HFF-Myc (cell line): Measurements from ENCODE around the gene MELTF.

ENCODE experiments used
- DNase-seq: peaks from one replicate; pipeline ENCODE4 v3.0.0-alpha.2; 2011; ENCODE audit warnings: low read depth; ENCODE audit errors: extremely low read depth
- H3K4me3 ChIP-seq: replicated peaks from 2 replicates; pipeline ENCODE4 v1.5.1; 2011; ENCODE audit warnings: low read depth, mild to moderate bottlenecking, control low read depth, low read length
- TF ChIP-seq, protein P1 (sequence below): IDR thresholded peaks from 2 replicates; pipeline ENCODE4 v1.5.1; 2012; ENCODE audit warnings: mild to moderate bottlenecking, low read depth, low read length, control low read depth; ENCODE audit errors: missing control alignments

Gene MELTF

DNA sequence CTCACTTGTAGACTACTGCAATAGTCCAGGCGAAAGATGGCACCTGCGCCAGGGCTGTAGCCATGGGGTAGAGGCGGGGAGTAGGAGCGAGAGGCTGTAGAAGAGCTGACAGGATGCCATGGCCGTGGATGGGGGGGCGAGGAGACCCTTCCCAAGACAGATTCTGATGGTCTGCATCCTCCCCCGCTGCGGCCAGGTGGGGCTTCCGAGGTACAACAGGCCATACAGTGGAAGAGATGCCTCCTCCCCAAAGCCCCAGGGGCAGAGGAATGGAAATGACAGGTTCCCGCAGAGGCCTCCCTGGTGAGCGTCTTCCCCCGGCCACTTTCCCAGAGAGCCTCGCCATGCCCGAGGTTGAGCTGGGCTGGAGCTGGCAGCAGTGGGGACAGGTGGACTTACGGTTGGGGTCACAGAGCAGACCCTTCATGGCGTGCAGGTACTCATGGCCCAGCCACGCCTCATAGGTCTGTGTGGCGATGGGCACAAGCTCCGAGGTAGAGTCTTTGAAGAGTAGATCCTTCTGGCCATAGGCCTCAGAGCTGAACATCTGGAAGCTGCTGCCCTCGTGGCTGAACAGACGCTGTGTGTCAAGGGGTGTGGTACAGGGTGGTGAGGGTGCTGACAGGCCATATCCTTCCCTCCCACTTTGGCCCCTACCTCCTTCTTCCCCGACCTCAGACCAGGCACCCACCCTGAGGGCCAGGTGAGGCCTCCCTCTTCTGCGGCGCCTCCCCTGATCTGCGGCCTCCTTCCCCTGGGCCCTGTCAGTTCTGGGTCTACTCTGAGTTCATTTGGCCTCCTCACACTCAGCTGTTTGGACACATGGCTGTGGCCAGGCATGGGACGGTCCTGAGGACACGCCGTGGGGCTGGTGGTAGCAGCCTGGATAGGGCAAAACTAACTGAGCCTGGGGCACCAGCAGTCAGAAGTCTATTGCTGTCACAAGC, 13.6 kb downstream of the MELTF start:
- no peak for DNase-seq
- TF ChIP-seq, protein P1, sequence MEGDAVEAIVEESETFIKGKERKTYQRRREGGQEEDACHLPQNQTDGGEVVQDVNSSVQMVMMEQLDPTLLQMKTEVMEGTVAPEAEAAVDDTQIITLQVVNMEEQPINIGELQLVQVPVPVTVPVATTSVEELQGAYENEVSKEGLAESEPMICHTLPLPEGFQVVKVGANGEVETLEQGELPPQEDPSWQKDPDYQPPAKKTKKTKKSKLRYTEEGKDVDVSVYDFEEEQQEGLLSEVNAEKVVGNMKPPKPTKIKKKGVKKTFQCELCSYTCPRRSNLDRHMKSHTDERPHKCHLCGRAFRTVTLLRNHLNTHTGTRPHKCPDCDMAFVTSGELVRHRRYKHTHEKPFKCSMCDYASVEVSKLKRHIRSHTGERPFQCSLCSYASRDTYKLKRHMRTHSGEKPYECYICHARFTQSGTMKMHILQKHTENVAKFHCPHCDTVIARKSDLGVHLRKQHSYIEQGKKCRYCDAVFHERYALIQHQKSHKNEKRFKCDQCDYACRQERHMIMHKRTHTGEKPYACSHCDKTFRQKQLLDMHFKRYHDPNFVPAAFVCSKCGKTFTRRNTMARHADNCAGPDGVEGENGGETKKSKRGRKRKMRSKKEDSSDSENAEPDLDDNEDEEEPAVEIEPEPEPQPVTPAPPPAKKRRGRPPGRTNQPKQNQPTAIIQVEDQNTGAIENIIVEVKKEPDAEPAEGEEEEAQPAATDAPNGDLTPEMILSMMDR = no peak
- H3K4me3 ChIP-seq = no peak overlapping the region

DNA sequence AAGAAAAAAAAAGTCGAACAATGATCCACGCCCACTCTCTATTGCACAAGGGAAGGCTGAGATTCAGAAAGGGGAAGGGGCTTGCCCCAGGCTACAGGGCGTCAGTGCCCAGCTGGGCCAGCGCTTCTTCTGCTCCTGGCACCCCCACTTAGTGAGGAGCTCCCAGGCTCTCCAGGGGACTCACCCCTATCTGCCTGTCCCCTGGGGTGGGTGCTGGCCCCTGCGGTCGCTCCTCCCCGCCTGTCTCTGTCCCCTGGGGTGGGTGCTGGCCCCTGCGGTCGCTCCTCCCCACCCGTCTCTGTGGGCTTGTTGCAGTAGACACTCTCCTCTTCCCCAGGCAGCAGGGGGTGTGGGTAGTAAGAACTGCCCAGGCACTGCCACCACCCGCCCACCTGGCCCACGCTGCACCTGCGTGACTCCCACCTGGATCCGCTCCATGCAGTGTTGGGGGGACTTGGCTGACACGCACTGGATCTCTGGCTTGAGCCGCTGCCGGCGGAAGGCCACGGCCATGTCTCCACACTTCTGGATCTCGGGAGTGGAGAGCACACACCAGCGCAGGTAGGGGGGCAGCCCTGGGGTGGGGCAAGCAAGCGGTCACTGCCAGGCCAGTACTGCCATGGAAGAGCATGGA, 14.6 kb downstream of the MELTF start:
- TF ChIP-seq, protein P1 = no peak
- no peak overlapping the region for H3K4me3 ChIP-seq
- DNase-seq = no peak

DNA sequence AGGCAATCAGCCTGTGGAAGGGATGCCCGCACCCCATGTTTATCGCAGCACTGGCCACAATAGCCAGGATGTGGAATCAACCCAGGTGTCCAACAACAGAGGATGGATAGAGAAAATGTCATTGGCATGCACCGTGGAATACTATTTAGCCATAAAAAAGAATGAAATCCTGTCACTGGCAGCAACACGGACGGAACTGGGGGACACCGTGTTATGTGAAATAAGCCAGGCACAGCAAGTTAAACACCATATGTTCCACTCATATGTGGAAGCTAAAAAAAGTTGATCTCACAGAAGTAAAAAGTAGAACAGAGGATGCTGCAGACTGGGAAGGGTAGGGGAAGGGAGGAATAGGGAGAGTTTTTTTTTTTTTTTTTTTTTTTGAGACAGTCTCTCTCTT, 15.6 kb downstream of the MELTF start:
- no peak for DNase-seq
- TF ChIP-seq, protein P1 = no peak
- H3K4me3 ChIP-seq = no peak overlapping the region

DNA sequence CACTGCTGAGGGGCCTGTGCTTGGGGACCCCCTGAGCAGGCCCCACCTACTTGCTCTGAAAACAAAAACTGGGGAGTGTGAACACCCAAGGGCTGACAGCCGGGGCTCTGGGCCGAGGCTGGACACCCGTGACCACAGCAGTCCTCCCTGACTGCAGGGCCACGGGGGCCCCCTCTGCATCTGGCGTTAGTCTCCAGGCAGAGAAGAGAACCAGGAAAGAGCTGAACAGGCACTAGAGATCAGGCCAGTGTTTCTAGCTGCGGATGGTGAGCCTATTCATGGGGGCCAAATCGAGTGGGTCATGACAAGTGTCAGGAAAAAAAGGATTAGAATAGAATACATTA, 17.1 kb downstream of the MELTF start:
- no peak overlapping the region for H3K4me3 ChIP-seq
- TF ChIP-seq, protein P1 = no peak
- DNase-seq = no peak

DNA sequence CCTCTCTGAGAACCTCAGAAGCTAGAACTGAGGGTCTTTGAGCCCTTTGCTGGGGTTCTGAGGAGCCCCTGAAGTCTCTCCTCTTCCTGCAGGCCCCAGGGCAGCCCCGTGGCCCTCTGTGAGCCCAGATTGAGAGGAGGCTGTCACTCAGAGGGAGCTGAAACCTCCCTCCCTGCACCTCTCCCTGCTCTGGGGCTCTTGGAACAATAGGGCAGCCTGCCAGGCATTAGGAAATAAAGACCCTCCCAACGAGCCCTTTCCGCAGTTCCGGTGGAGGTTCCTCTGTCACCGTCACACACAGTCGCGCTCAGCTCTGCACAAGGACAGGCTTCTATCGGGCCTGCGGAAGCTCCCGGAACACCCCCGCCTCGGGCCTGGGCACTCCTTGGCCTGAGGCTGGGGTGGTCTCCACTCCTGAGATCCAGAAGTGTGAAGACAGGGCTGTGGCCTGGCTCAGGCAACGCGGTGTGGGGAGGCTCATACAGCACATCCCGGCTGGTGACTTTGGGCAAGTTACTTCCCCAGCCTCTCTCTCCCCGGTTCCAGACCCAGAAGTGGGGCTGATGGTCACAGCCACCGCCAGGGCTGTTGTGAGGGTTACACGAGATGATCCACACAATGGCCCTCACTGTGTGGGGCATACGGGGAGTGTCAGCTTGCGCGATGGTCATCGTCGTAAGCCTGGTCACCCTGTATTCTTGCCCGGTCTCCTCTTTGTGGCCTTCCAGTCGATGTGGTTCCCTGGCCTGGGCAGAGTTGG, 17.7 kb downstream of the MELTF start:
- TF ChIP-seq, protein P1 = no peak
- no peak for DNase-seq
- no peak overlapping the region for H3K4me3 ChIP-seq

DNA sequence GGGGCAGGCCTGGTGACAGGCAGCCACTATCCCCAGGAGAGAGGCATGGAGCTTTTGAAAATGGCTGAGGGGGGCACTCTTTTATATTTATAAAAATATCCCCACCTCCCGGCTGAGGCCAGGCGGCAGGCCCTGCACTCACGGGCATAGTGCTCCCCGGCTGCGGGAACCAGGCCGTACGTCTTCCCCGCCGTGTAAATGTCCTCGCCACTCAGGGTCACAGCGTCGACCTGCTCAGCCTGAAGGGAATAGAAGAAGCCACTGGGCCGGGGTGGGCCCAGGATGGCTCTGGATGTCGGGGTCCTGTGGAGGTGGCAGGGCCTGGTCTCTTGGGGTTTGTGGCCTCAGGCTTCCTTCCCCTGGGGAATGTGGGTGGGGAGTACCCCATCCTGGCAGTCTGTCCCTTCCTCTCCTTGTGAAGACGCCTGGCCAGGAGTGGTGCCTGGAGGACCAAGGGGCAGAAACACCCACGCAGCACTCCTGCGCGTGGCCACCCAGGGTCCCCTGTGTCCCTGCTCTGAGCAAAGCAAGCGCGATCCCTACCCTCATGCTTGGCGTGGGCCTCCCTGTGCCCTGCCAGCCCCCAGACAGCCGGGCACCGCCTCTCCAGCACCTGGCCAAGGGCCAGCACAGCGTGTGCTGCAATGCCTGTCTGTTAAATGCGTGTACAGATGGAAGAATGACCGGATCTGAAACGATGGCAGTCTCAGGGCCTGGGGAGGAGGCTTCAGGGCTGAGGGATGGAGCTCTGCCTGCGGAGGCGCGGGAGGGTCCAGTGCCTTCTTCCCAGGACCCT, 18.9 kb downstream of the MELTF start:
- DNase-seq = no peak
- TF ChIP-seq, protein P1 = no peak

More for the DNA sequence above, 18.9 kb downstream of the MELTF start:
- H3K4me3 ChIP-seq = no peak overlapping the region
